ENCODE measurements around the gene CADM1. TPM values are rescaled to one million over a fixed set of nuclear protein-coding genes. Genes with fewer than 3 reads are reported as not detected.
A peak's percentile ranks its signal among the peaks of the same experiment; 100 is the strongest.

Gene CADM1
- polyA plus RNA-seq, 1 experiment = 31.8 TPM

DNA sequence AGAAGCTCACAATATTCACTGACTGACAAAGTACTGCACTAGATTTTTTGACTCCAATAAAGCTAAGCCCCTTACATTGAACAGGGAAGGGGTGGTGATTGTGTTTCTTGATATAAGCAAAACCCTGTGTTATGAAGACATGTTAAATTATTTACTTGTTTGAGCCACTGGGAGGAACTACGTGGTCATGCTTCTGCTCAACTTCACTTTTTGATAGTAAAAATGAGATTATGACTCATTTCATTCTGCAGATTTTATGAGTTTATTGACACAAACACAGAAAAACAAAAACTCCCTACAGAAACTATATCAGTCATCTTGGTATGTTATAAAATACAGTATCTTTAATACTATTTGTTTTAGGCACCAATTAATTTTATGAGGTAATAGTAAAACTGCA, 124.7 kb downstream of the CADM1 start:
- H3K36me3 ChIP-seq (ENCODE audit: control insufficient read depth, insufficient read depth, low read length) = no peaks in the 10 kb centered on the region
- ChIA-PET CTCF (no interaction called here), POLR2A (no interaction called here)
- no peak overlapping the region for H3K4me3 ChIP-seq (ENCODE audit: low read depth, low read length)
- TF ChIP-seq, protein P1, sequence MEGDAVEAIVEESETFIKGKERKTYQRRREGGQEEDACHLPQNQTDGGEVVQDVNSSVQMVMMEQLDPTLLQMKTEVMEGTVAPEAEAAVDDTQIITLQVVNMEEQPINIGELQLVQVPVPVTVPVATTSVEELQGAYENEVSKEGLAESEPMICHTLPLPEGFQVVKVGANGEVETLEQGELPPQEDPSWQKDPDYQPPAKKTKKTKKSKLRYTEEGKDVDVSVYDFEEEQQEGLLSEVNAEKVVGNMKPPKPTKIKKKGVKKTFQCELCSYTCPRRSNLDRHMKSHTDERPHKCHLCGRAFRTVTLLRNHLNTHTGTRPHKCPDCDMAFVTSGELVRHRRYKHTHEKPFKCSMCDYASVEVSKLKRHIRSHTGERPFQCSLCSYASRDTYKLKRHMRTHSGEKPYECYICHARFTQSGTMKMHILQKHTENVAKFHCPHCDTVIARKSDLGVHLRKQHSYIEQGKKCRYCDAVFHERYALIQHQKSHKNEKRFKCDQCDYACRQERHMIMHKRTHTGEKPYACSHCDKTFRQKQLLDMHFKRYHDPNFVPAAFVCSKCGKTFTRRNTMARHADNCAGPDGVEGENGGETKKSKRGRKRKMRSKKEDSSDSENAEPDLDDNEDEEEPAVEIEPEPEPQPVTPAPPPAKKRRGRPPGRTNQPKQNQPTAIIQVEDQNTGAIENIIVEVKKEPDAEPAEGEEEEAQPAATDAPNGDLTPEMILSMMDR (IDR thresholded peaks at IDR 0.05; ENCODE audit: insufficient read depth, low read depth, low read length) = no peak
- no peaks in the 10 kb centered on the region for H3K27me3 ChIP-seq (ENCODE audit: control insufficient read depth, insufficient read depth, low read length)
- no peak for DNase-seq (ENCODE audit: low read depth)

DNA sequence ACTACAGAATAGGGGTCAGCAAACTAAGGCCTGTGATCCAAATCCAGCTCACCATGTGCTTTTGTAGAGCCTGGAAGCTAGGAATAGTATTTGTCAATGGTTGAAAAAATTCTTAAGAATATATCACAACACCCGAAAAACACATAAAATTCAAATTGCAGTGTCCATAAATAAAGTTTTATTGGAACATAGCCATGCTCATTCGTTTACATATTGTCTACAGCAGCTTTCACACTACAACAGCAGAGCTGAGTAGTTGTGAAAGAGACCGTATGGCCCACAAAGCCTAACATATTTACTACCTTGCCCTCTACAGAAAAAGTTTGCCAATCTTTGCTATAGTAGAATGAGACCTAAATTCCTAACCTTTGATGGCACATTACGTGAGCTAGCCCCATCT, 125.7 kb downstream of the CADM1 start:
- TF ChIP-seq, protein P1 (IDR thresholded peaks at IDR 0.05; ENCODE audit: insufficient read depth, low read depth, low read length) = no peak
- ChIA-PET POLR2A (no interaction called here), CTCF (no interaction called here)
- Histone ChIP-seq H3K27me3 (ENCODE audit: control insufficient read depth, insufficient read depth, low read length) (no peaks in the 10 kb centered on the region), H3K36me3 (ENCODE audit: control insufficient read depth, insufficient read depth, low read length) (no peaks in the 10 kb centered on the region), H3K4me3 (ENCODE audit: low read depth, low read length) (no peak overlapping the region)
- DNase-seq (ENCODE audit: low read depth) = no peak

DNA sequence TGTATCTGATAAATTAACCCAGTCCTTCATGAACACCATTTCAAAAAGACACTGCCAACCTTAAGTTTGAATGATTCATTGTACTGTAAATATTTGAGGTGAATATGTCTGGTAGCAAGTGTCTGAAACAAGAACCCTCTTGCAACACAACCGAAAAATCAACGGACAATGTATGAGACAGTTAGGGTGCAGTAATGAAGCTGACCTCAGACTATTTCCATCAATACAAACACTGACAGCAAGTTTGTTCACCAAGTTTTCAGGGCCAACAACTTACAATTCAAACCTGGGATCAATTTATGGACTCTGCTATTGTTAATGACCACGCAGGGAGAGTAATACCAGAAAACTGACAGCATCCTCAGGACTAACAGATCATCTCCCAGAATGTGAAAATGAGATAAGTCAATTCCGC, 126.3 kb downstream of the CADM1 start:
- POLR2A ChIA-PET = no interaction called here
- DNase-seq (ENCODE audit: low read depth) = no peak
- Histone ChIP-seq H3K27me3 (ENCODE audit: control insufficient read depth, insufficient read depth, low read length) (no peaks in the 10 kb centered on the region), H3K4me3 (ENCODE audit: low read depth, low read length) (no peak overlapping the region), H3K36me3 (ENCODE audit: control insufficient read depth, insufficient read depth, low read length) (no peaks in the 10 kb centered on the region)
- CTCF ChIA-PET = no interaction called here
- TF ChIP-seq, protein P1 (IDR thresholded peaks at IDR 0.05; ENCODE audit: insufficient read depth, low read depth, low read length) = no peak

DNA sequence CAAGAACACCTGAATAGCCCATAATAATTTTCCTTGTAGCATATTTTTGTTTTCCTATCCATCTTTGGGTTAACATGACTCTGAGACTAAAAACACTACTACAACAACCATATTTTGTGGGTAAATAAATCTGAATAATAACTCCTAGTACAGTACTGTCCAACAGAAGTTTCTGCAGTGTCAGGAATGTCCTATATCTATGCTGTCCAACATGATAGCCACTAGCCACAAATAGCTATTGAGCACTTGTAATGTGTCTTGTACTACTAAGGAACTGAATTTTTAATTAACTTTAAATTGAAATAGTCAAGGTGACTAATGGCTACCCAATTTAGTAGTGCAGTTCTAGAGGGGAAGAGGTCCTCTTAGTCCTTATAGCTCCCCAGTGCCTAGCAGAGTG, 135.6 kb downstream of the CADM1 start:
- Histone ChIP-seq H3K27me3 (ENCODE audit: control insufficient read depth, insufficient read depth, low read length) (no peaks in the 10 kb centered on the region), H3K4me3 (ENCODE audit: low read depth, low read length) (no peak overlapping the region), H3K36me3 (ENCODE audit: control insufficient read depth, insufficient read depth, low read length) (no peaks in the 10 kb centered on the region)
- POLR2A ChIA-PET = no interaction called here
- DNase-seq (ENCODE audit: low read depth) = no peak
- CTCF ChIA-PET = interaction anchor here (0.5 kb wide), 1 partner anchor 136 kb away, joined by 3 read pairs; no protein-coding TSS in a partner anchor
- TF ChIP-seq, protein P1 (IDR thresholded peaks at IDR 0.05; ENCODE audit: insufficient read depth, low read depth, low read length) = no peak

DNA sequence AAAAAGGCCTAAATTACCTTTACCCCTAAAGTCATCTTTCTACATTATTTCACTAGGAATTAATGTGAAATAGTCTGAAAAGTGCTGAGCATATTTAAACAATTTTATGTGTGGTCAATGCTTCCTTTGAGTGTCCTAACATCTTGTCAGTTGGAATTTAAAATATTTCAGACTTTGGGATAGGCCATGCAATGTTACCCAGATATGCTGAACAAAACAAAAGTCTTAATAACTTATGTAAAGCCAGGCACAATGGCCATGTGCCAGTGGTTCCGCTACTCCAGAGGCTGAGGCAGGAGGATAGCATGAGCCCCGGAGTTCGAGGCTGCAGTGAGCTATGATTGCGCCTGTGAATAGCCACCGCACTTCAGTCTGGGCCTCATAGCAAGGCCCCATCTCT, 137.4 kb downstream of the CADM1 start:
- TF ChIP-seq, protein P1 (IDR thresholded peaks at IDR 0.05; ENCODE audit: insufficient read depth, low read depth, low read length) = no peak
- DNase-seq (ENCODE audit: low read depth) = peak; percentile 14
- POLR2A ChIA-PET = no interaction called here
- H3K4me3 ChIP-seq (ENCODE audit: low read depth, low read length) = no peak overlapping the region
- H3K27me3 ChIP-seq (ENCODE audit: control insufficient read depth, insufficient read depth, low read length) = no peaks in the 10 kb centered on the region
- no peaks in the 10 kb centered on the region for H3K36me3 ChIP-seq (ENCODE audit: control insufficient read depth, insufficient read depth, low read length)
- CTCF ChIA-PET = no interaction called here

Measured in BJ (cell line).